ENCODE results near the gene PRRT2.

- TF ChIP-seq HDAC6 (IDR thresholded peaks at IDR 0.05; ENCODE audit: unreplicated experiment) (no peak), POLR2A (IDR thresholded peaks at IDR 0.05; ENCODE audit: low read depth, low read length) (peak; percentile 87), RUNX3 (IDR thresholded peaks at IDR 0.05; ENCODE audit: low read length) (no peak), CTCF (IDR thresholded peaks at IDR 0.05 in 2 of 3, conservative IDR thresholded peaks at IDR 0.05 in 1 of 3; ENCODE audit: control insufficient read depth in 2 of 3, extremely low read depth in 1 of 3, insufficient read depth in 1 of 3, low read depth in 3 of 3, low read length in 3 of 3) (no peak)
Observed at GRCh38 chr16:29820730-29821642, 9.0 kb downstream of the PRRT2 start.

All from GM12878 (cell line).